GM19452 (cell line): ENCODE measurements around the gene HCAR1.
"Not testable (repeated sequence)": the region's sequence is repeated elsewhere in the genome, so short reads cannot be mapped to it uniquely, and the experiment has no call there.

Experiments used
- ATAC-seq: cut with Tn5 transposase; IDR thresholded peaks from one replicate; pipeline ENCODE4 v1.9.1; 2021; ENCODE audit not compliant: unreplicated experiment

Gene HCAR1

GRCh38 chr12:122722387-122722786, 8.3 kb downstream of the HCAR1 start:
- ATAC-seq: no peak

- no peak for ATAC-seq
Observed at GRCh38 chr12:122721057-122721545, 9.5 kb downstream of the HCAR1 start.

- ATAC-seq: not testable (repeated sequence)
Observed at GRCh38 chr12:122716658-122717057, 14.0 kb downstream of the HCAR1 start, which contains the start of gene HCAR3. Gene HCAR3, minus strand, starts transcription at chr12:122716811. Its CDS starts 74 bp downstream, at chr12:122716737.

GRCh38 chr12:122715211-122715610, 15.4 kb downstream of the HCAR1 start:
- not testable (repeated sequence) for ATAC-seq

GRCh38 chr12:122713491-122714188, 17.0 kb downstream of the HCAR1 start:
- ATAC-seq: not testable (repeated sequence)

- ATAC-seq: not testable (repeated sequence)
Observed at GRCh38 chr12:122711266-122711665, 19.4 kb downstream of the HCAR1 start.

GRCh38 chr12:122710341-122710740, 20.3 kb downstream of the HCAR1 start:
- ATAC-seq: not testable (repeated sequence)

GRCh38 chr12:122709287-122709686, 21.4 kb downstream of the HCAR1 start:
- ATAC-seq: not testable (repeated sequence)

GRCh38 chr12:122703841-122704240, 26.8 kb downstream of the HCAR1 start:
- ATAC-seq: not testable (repeated sequence)

- ATAC-seq: not testable (repeated sequence)
Observed at GRCh38 chr12:122702890-122703611, 27.6 kb downstream of the HCAR1 start, which contains the start of gene HCAR2. Gene HCAR2, minus strand, starts transcription at chr12:122703357. Its CDS starts 74 bp downstream, at chr12:122703283.

- not testable (repeated sequence) for ATAC-seq
Observed at GRCh38 chr12:122701481-122701880, 29.2 kb downstream of the HCAR1 start.

- not testable (repeated sequence) for ATAC-seq
Observed at GRCh38 chr12:122700038-122700710, 30.5 kb downstream of the HCAR1 start.

GRCh38 chr12:122696922-122697321, 33.7 kb downstream of the HCAR1 start:
- ATAC-seq: not testable (repeated sequence)

- ATAC-seq: no peak
Observed at GRCh38 chr12:122691566-122691965, 39.1 kb downstream of the HCAR1 start.

- no peak for ATAC-seq
Observed at GRCh38 chr12:122688291-122688690, 42.4 kb downstream of the HCAR1 start.

GRCh38 chr12:122687086-122687485, 43.6 kb downstream of the HCAR1 start:
- ATAC-seq: no peak

GRCh38 chr12:122686538-122686937, 44.1 kb downstream of the HCAR1 start:
- no peak for ATAC-seq

- no peak for ATAC-seq
Observed at GRCh38 chr12:122684297-122684813, 46.3 kb downstream of the HCAR1 start.

GRCh38 chr12:122681814-122682213, 48.8 kb downstream of the HCAR1 start:
- ATAC-seq: no peak

GRCh38 chr12:122680989-122681388, 49.7 kb downstream of the HCAR1 start:
- not testable (repeated sequence) for ATAC-seq

- not testable (repeated sequence) for ATAC-seq
Observed at GRCh38 chr12:122676781-122677180, 53.9 kb downstream of the HCAR1 start.
